Prostate gland (tissue), 2 donors: ENCODE data around the gene ZDHHC18. TPM values are rescaled to one million over a fixed set of nuclear protein-coding genes. Genes with fewer than 3 reads are reported as not detected.
"Not testable (repeated sequence)": the region's sequence is repeated elsewhere in the genome, so short reads cannot be mapped to it uniquely, and the experiment has no call there.

Experiments used
- DNase-seq: peaks from one replicate; pipeline ENCODE4 v3.0.0-alpha.2; 2019; ENCODE audit warnings: low spot score
- H3K27ac ChIP-seq, 2 donors: fragments of 200-600 bp; sonication (generic); 2 replicates each; pipeline ENCODE4 v1.5.1; 2017 to 2019
- H3K27me3 ChIP-seq: fragments of 200-600 bp; sonication (generic); replicated peaks from 2 replicates; pipeline ENCODE4 v1.5.1; 2019; ENCODE audit not compliant: insufficient read depth
- H3K36me3 ChIP-seq, 2 donors: fragments of 200-600 bp; sonication (generic); 1 replicate in 1 of 2; 2 replicates in 1 of 2; pipeline versions ENCODE4 v1.5.1 to v1.8.1; 2017 to 2019
- H3K4me1 ChIP-seq: fragments of 200-600 bp; sonication (generic); replicated peaks from 2 replicates; pipeline ENCODE4 v1.5.1; 2019
- H3K4me3 ChIP-seq, 2 donors: fragments of 200-600 bp; sonication (generic); 2 replicates each; pipeline ENCODE4 v1.5.1; 2017 to 2019
- H3K9me3 ChIP-seq: fragments of 200-600 bp; sonication (generic); 2 replicates; pipeline ENCODE4 v1.5.1; 2017
- POLR2A ChIP-seq: fragments of 450-650 bp; IDR thresholded peaks from one replicate; pipeline ENCODE4 v1.6.1; 2016; ENCODE audit warnings: antibody characterized with exemption, mild to moderate bottlenecking
- POLR2AphosphoS5 ChIP-seq: sonication (generic); formaldehyde crosslinking; IDR thresholded peaks from one replicate; pipeline ENCODE4 v1.6.1; 2017; ENCODE audit warnings: antibody characterized with exemption
- WGBS: methylation state at CpG from one replicate; pipeline ENCODE4 v1.1.5; 2018; 5-methylcytosine and 5-hydroxymethylcytosine counted together
- intact Hi-C: fragments of 100-400 bp; cut with DNase I; formaldehyde crosslinking; loops from one replicate; pipeline ENCODE4 v1.14.2; 2022
- total RNA-seq, 2 donors: library from RNA; depleted of rRNA; stranded (reverse); fragments of >200 nt; gene quantifications; one replicate each; pipeline ENCODE4 v1.1.0, GENCODE V29; 2016
- TF ChIP-seq, protein P1 (sequence below), 4 experiments: fragments of 200-600 bp in 2 of 4; fragments of 450-650 bp in 2 of 4; sonication (generic) in 2 of 4; IDR thresholded peaks; 1 replicate in 3 of 4; 2 replicates in 1 of 4; pipeline ENCODE4 v1.5.1; 2016 to 2019; ENCODE audit warnings: antibody characterized with exemption in 4 of 4, mild to moderate bottlenecking in 2 of 4, moderate library complexity in 2 of 4

ZDHHC18 gene
- total RNA-seq, 2 donors from 2014 or later, result 20.0 to 30.7 TPM

DNA sequence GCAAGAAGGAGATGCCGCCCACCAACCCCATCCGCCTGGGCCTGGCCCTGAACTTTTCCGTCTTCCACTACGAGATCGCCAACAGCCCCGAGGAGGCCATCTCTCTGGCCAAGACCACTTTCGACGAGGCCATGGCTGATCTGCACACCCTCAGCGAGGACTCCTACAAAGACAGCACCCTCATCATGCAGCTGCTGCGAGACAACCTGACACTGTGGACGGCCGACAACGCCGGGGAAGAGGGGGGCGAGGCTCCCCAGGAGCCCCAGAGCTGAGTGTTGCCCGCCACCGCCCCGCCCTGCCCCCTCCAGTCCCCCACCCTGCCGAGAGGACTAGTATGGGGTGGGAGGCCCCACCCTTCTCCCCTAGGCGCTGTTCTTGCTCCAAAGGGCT is 37.2 kb downstream of the ZDHHC18 start:
- peak overlapping the region; percentile 99 for H3K27ac ChIP-seq
- no peaks in the 10 kb centered on the region for H3K9me3 ChIP-seq
- TF ChIP-seq, protein P1, sequence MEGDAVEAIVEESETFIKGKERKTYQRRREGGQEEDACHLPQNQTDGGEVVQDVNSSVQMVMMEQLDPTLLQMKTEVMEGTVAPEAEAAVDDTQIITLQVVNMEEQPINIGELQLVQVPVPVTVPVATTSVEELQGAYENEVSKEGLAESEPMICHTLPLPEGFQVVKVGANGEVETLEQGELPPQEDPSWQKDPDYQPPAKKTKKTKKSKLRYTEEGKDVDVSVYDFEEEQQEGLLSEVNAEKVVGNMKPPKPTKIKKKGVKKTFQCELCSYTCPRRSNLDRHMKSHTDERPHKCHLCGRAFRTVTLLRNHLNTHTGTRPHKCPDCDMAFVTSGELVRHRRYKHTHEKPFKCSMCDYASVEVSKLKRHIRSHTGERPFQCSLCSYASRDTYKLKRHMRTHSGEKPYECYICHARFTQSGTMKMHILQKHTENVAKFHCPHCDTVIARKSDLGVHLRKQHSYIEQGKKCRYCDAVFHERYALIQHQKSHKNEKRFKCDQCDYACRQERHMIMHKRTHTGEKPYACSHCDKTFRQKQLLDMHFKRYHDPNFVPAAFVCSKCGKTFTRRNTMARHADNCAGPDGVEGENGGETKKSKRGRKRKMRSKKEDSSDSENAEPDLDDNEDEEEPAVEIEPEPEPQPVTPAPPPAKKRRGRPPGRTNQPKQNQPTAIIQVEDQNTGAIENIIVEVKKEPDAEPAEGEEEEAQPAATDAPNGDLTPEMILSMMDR (IDR thresholded peaks at IDR 0.05), result no peak
- TF ChIP-seq POLR2AphosphoS5 (no peak), POLR2A (no peak)
- peaks cover 7% of the 10 kb centered on the region for H3K4me1 ChIP-seq
- no peaks in the 10 kb centered on the region for H3K36me3 ChIP-seq
- 37% methylated on average over 20 of the region's 20 CpGs for WGBS
- H3K4me3 ChIP-seq, result peak overlapping the region; percentile 39 to 59
- DNase-seq, result no peak
- intact Hi-C loops, result loop anchor here (10.0 kb wide), 1 partner anchor 169 kb away; the partner anchor contains the start of gene ARID1A
- H3K27me3 ChIP-seq, result no peaks in the 10 kb centered on the region

DNA sequence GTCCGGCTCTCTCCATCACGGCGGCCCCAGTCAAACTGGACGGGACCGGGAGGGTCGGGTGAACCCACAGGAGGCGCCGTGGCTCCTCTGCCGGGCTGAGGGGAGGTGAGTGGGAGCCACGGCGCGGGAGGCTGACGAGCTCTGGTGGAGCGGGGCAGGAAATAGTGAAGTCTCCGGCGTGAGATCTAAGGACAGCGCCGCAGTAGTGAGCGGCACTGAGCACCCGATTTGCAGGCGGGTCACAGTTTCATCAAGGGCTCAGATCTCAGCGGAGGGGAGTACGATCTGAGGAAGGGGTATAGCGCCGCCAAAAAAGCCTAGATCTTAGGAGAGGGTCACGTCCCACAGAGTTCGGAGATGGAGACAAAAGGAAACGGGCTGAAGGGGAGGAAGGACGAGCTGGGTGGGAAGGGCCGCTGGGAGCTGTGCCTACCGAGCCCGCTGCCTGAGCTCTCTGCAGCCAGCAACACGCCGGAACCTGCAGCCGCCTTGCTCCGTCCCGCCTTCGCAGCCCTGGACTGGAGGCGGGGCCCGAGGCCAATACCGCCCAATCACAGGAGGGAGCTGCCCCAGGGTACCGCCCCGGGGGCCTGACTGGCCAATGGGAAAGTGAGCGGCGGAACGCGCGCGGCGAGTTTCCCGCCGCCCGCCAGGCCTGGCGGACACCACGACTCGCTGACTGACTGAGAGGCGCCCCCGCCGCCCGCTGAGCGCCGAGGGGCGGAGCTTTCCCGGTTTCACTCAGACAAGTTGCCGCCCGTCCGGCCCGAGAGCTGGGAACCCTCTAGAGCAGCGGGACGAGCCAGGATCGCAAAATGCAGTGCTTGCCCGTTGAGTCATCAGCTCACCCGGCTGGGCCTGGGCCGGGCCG is 38.4 kb downstream of the ZDHHC18 start:
- intact Hi-C loops, result loop anchor here (10.0 kb wide), 1 partner anchor 170 kb away; the partner anchor contains the start of gene ARID1A
- TF ChIP-seq POLR2A, result peak; percentile 95
- TF ChIP-seq, protein P1 (IDR thresholded peaks at IDR 0.05), result peak in 2 of 4 experiments; percentile 44 to 52
- peak; percentile 93 for TF ChIP-seq POLR2AphosphoS5
- Histone ChIP-seq H3K36me3 (no peaks in the 10 kb centered on the region), H3K4me1 (peaks cover 7% of the 10 kb centered on the region), H3K27me3 (no peaks in the 10 kb centered on the region), H3K9me3 (no peaks in the 10 kb centered on the region), H3K4me3 (peak overlapping the region; percentile 39 to 59), H3K27ac (peak overlapping the region; percentile 99)
- WGBS, result under 1% methylated on average over 44 of the region's 75 CpGs
- peak; percentile 97 for DNase-seq

DNA sequence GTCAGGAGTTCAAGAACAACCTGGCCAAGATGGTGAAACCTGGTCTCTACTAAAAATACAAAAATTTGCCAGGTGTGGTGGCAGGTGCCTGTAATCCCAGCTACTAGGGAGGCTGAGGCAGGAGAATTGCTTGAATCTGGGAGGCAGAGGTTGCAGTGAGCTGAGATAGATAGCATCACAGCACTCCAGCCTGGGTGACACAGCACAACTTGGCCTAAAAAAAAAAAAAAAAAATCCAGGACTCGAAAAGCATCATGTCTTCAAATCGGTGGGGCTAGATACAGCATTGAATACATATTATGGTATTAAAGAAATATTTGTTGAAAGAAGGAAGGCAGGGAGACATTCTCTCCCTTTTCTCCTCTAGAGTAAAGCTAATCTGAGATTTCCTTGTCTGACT is 46.6 kb downstream of the ZDHHC18 start:
- not testable (repeated sequence) for H3K9me3 ChIP-seq, H3K27me3 ChIP-seq, H3K36me3 ChIP-seq, H3K4me3 ChIP-seq, H3K27ac ChIP-seq, DNase-seq, H3K4me1 ChIP-seq
- 69% methylated on average over 2 of the region's 2 CpGs for WGBS
- intact Hi-C loops, result loop anchor here (10.0 kb wide), 1 partner anchor 268 kb away; no protein-coding TSS in a partner anchor

DNA sequence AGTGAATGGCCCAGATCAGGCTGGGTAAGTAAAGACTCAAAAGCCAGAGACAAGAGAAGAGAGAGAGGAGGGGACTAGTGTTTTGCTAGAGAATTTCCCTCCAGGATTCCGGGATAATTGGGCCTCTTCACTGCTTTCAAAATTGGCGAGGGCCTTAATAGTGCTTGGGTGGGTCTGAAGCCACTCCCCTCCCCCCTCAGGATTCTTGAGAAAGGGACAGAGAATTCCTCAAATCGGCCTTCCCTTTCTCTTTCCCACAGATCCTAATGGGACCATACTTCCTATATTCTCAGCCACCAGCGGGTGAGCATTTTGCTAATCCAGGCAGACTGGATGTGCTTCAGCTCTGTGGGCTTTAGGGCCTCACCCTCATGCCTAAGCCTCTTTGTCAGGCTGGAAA is 48.4 kb downstream of the ZDHHC18 start:
- peaks cover 3% of the 10 kb centered on the region for H3K4me1 ChIP-seq
- no peak for DNase-seq
- no peaks in the 10 kb centered on the region for H3K9me3 ChIP-seq
- no peaks in the 10 kb centered on the region for H3K27me3 ChIP-seq
- H3K36me3 ChIP-seq, result peaks cover 0 to under 1% of the 10 kb centered on the region in 2 donors
- intact Hi-C loops, result loop anchor here (10.0 kb wide), 1 partner anchor 270 kb away; no protein-coding TSS in a partner anchor
- no peak overlapping the region for H3K4me3 ChIP-seq
- no peak overlapping the region for H3K27ac ChIP-seq
- 60% methylated on average over 4 of the region's 4 CpGs for WGBS
- TF ChIP-seq POLR2AphosphoS5, result no peak
- TF ChIP-seq, protein P1 (IDR thresholded peaks at IDR 0.05), result no peak
- no peak for TF ChIP-seq POLR2A

DNA sequence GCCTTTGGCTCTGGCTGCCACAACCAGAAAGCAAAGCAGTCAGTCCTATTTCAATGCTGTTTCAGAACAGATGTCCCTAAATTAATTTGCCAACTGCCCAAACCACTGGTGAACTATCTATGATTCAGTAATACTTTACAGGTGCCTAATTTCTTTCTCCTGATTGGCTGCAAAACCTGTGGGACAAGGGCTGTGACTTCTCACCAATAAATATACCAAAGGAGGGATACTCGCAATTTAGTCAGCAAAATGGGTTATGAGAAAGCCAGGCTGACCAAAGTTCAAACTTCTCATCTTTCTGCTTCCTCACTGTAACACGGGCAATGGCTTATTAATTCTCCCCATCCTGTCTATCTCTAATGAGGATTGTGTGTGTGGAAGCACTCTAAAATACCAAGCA is 50.8 kb downstream of the ZDHHC18 start:
- Histone ChIP-seq H3K4me1 (peaks cover 3% of the 10 kb centered on the region), H3K4me3 (no peak overlapping the region), H3K27ac (no peak overlapping the region), H3K36me3 (peaks cover 0 to 10% of the 10 kb centered on the region in 2 donors), H3K9me3 (no peaks in the 10 kb centered on the region), H3K27me3 (no peaks in the 10 kb centered on the region)
- intact Hi-C loops, result loop anchor here (2.0 to 10.0 kb wide), 2 partner anchors 25 to 273 kb away; no protein-coding TSS in a partner anchor
- TF ChIP-seq POLR2AphosphoS5, result no peak
- TF ChIP-seq POLR2A, result no peak
- TF ChIP-seq, protein P1 (IDR thresholded peaks at IDR 0.05), result no peak
- no peak for DNase-seq
- 33% methylated on average over 2 of the region's 2 CpGs for WGBS
